Stomach (tissue), 4 donors: ENCODE results near the gene ZNF737.

Experiments used
- EP300 ChIP-seq: sonication (generic); formaldehyde crosslinking; IDR thresholded peaks from one replicate; pipeline ENCODE4 v1.6.1; 2017; ENCODE audit warnings: antibody characterized with exemption
- POLR2A ChIP-seq, 4 donors: fragments of 450-650 bp; IDR thresholded peaks; one replicate each; pipeline ENCODE4 v1.6.1; 2016; ENCODE audit warnings: antibody characterized with exemption in 4 of 4, control low read depth in 2 of 4, mild to moderate bottlenecking in 1 of 4, moderate library complexity in 1 of 4
- POLR2AphosphoS5 ChIP-seq, 3 donors: sonication (generic); formaldehyde crosslinking; IDR thresholded peaks; one replicate each; pipeline ENCODE4 v1.6.1; 2016; ENCODE audit warnings: antibody characterized with exemption in 3 of 3
- TF ChIP-seq, protein P1 (sequence below), 7 experiments: fragments of 450-650 bp in 4 of 7; fragments of 200-600 bp in 3 of 7; sonication (generic) in 3 of 7; IDR thresholded peaks; one replicate each; pipeline ENCODE4 v1.5.1; 2016 to 2019; ENCODE audit warnings: antibody characterized with exemption in 7 of 7, control low read depth in 2 of 7, mild to moderate bottlenecking in 1 of 7

DNA sequence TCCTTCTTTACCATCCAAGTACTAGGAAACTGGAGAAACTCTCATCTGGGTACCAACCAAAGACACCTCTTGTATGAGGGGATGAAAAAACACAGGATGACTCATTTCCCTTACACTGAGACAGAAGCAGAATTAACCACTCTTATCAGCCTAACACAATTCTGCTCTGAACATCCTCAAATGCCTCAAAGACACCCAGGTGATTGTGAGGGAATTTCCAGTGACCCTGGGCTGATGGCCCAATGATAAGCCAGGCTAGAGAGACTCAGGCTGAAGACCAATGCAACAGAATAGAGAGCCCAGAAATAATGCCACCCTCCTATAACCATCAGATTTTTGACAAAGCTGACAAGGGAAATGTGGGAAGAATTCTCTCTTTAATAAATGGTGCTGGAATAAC, 7.0 kb downstream of the ZNF737 start:
- TF ChIP-seq EP300 (no peak), POLR2A (IDR thresholded peaks at IDR 0.05) (no peak), POLR2AphosphoS5 (IDR thresholded peaks at IDR 0.05) (no peak)
- TF ChIP-seq, protein P1, sequence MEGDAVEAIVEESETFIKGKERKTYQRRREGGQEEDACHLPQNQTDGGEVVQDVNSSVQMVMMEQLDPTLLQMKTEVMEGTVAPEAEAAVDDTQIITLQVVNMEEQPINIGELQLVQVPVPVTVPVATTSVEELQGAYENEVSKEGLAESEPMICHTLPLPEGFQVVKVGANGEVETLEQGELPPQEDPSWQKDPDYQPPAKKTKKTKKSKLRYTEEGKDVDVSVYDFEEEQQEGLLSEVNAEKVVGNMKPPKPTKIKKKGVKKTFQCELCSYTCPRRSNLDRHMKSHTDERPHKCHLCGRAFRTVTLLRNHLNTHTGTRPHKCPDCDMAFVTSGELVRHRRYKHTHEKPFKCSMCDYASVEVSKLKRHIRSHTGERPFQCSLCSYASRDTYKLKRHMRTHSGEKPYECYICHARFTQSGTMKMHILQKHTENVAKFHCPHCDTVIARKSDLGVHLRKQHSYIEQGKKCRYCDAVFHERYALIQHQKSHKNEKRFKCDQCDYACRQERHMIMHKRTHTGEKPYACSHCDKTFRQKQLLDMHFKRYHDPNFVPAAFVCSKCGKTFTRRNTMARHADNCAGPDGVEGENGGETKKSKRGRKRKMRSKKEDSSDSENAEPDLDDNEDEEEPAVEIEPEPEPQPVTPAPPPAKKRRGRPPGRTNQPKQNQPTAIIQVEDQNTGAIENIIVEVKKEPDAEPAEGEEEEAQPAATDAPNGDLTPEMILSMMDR (IDR thresholded peaks at IDR 0.05), result no peak
